ENCODE data around the gene ALG12. TPM values are rescaled to one million over a fixed set of nuclear protein-coding genes. Genes with fewer than 3 reads are reported as not detected.
A peak's percentile ranks its signal among the peaks of the same experiment; 100 is the strongest.

ALG12 gene
- total and polyA plus RNA-seq, 2 donors from 2014 or later: 27.2 to 28.4 TPM

GRCh38 chr22:49924113-49924833, 6.0 kb upstream of the ALG12 start:
- peak in 1 of 5 donors; percentile 73 for DNase-seq
- TF ChIP-seq, protein P1, sequence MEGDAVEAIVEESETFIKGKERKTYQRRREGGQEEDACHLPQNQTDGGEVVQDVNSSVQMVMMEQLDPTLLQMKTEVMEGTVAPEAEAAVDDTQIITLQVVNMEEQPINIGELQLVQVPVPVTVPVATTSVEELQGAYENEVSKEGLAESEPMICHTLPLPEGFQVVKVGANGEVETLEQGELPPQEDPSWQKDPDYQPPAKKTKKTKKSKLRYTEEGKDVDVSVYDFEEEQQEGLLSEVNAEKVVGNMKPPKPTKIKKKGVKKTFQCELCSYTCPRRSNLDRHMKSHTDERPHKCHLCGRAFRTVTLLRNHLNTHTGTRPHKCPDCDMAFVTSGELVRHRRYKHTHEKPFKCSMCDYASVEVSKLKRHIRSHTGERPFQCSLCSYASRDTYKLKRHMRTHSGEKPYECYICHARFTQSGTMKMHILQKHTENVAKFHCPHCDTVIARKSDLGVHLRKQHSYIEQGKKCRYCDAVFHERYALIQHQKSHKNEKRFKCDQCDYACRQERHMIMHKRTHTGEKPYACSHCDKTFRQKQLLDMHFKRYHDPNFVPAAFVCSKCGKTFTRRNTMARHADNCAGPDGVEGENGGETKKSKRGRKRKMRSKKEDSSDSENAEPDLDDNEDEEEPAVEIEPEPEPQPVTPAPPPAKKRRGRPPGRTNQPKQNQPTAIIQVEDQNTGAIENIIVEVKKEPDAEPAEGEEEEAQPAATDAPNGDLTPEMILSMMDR (IDR thresholded peaks at IDR 0.05; ENCODE audit: borderline replicate concordance, extremely low read depth, insufficient read depth): no peak
- H3K27me3 ChIP-seq (ENCODE audit: control insufficient read depth, insufficient read depth, low read length): no peaks in the 10 kb centered on the region
- H3K9me3 ChIP-seq (ENCODE audit: control insufficient read depth in 2 of 3, insufficient read depth in 1 of 3, low read length in 3 of 3): no peaks in the 10 kb centered on the region
- intact Hi-C loops (cut with DNase I): no loop called here
- H3K27ac ChIP-seq (ENCODE audit: low read depth in 2 of 2, low read length in 2 of 2): no peak overlapping the region
- H3K9ac ChIP-seq (ENCODE audit: low read length in 3 of 3): no peak overlapping the region
- peaks cover 0 to 9% (median 0%) of the 10 kb centered on the region in 3 donors for H3K36me3 ChIP-seq (ENCODE audit: control insufficient read depth in 2 of 3, insufficient read depth in 3 of 3, low read length in 3 of 3)
- peaks cover 0 to 1% (median 0%) of the 10 kb centered on the region in 3 donors for H3K4me1 ChIP-seq (ENCODE audit: control insufficient read depth in 2 of 3, insufficient read depth in 2 of 3, low read depth in 1 of 3, low read length in 3 of 3)
- FAIRE-seq: no peak
- H3K4me3 ChIP-seq (ENCODE audit: low read length in 3 of 3): no peak overlapping the region

GRCh38 chr22:49923445-49923844, 5.2 kb upstream of the ALG12 start:
- peaks cover 0 to 9% (median 0%) of the 10 kb centered on the region in 3 donors for H3K36me3 ChIP-seq (ENCODE audit: control insufficient read depth in 2 of 3, insufficient read depth in 3 of 3, low read length in 3 of 3)
- no peak for FAIRE-seq
- TF ChIP-seq, protein P1 (IDR thresholded peaks at IDR 0.05; ENCODE audit: borderline replicate concordance, extremely low read depth, insufficient read depth): no peak
- H3K9me3 ChIP-seq (ENCODE audit: control insufficient read depth in 2 of 3, insufficient read depth in 1 of 3, low read length in 3 of 3): no peaks in the 10 kb centered on the region
- H3K27ac ChIP-seq (ENCODE audit: low read depth in 2 of 2, low read length in 2 of 2): no peak overlapping the region
- peaks cover 0 to 7% (median 0%) of the 10 kb centered on the region in 3 donors for H3K4me1 ChIP-seq (ENCODE audit: control insufficient read depth in 2 of 3, insufficient read depth in 2 of 3, low read depth in 1 of 3, low read length in 3 of 3)
- no peak overlapping the region for H3K9ac ChIP-seq (ENCODE audit: low read length in 3 of 3)
- H3K27me3 ChIP-seq (ENCODE audit: control insufficient read depth, insufficient read depth, low read length): no peaks in the 10 kb centered on the region
- no peak for DNase-seq
- H3K4me3 ChIP-seq (ENCODE audit: low read length in 3 of 3): no peak overlapping the region
- intact Hi-C loops (cut with DNase I): no loop called here

GRCh38 chr22:49922926-49923325, 4.7 kb upstream of the ALG12 start:
- Histone ChIP-seq H3K27ac (ENCODE audit: low read depth in 2 of 2, low read length in 2 of 2) (no peak overlapping the region), H3K4me1 (ENCODE audit: control insufficient read depth in 2 of 3, insufficient read depth in 2 of 3, low read depth in 1 of 3, low read length in 3 of 3) (peaks cover 0 to 7% (median 0%) of the 10 kb centered on the region in 3 donors), H3K9me3 (ENCODE audit: control insufficient read depth in 2 of 3, insufficient read depth in 1 of 3, low read length in 3 of 3) (no peaks in the 10 kb centered on the region), H3K27me3 (ENCODE audit: control insufficient read depth, insufficient read depth, low read length) (no peaks in the 10 kb centered on the region), H3K36me3 (ENCODE audit: control insufficient read depth in 2 of 3, insufficient read depth in 3 of 3, low read length in 3 of 3) (peaks cover 0 to 9% (median 0%) of the 10 kb centered on the region in 3 donors), H3K9ac (ENCODE audit: low read length in 3 of 3) (no peak overlapping the region), H3K4me3 (ENCODE audit: low read length in 3 of 3) (no peak overlapping the region)
- intact Hi-C loops (cut with DNase I): no loop called here
- DNase-seq: no peak
- TF ChIP-seq, protein P1 (IDR thresholded peaks at IDR 0.05; ENCODE audit: borderline replicate concordance, extremely low read depth, insufficient read depth): no peak
- FAIRE-seq: no peak
